ENCODE measurements around the gene INPP5F.

- TF ChIP-seq NFE2L1 (CRISPR knock-in tag; IDR thresholded peaks at IDR 0.05; ENCODE audit: borderline replicate concordance) (no peak), ZNF644 (CRISPR knock-in tag; IDR thresholded peaks at IDR 0.05; ENCODE audit: low read depth) (no peak), NFIC (IDR thresholded peaks at IDR 0.05; ENCODE audit: low read length) (no peak), DNMT1 (CRISPR knock-in tag; IDR thresholded peaks at IDR 0.05) (no peak), KLF11 (CRISPR knock-in tag; IDR thresholded peaks at IDR 0.05) (no peak), FOXM1 (CRISPR knock-in tag; IDR thresholded peaks at IDR 0.05) (no peak), ZNF75D (CRISPR knock-in tag; IDR thresholded peaks at IDR 0.05; ENCODE audit: borderline replicate concordance) (no peak)
Measured at GRCh38 chr10:119680650-119681081, 45.2 kb upstream of the INPP5F start.
